Keratinocyte (primary cell): ENCODE results near the gene CYSLTR1. TPM values are rescaled to one million over a fixed set of nuclear protein-coding genes. Genes with fewer than 3 reads are reported as not detected.

Experiments
- DNase-seq: peaks from one replicate; pipeline ENCODE4 v3.0.0-alpha.2; 2011; ENCODE audit warnings: low read depth, missing footprints, low spot score
- FAIRE-seq: peaks from 2 replicates; lab custom pipeline; 2011; peaks lifted over from hg19 to GRCh38; lab: Jason Lieb, UNC
- H2AFZ ChIP-seq: 2 replicates; pipeline ENCODE4 v1.6.0; 2012; ENCODE audit warnings: low read length, control low read depth, inconsistent platforms; ENCODE audit not compliant: control insufficient read depth
- H3K27ac ChIP-seq: 2 replicates; pipeline ENCODE4 v1.5.1; 2011; ENCODE audit warnings: low read length; ENCODE audit not compliant: control insufficient read depth, insufficient read depth
- H3K27me3 ChIP-seq: 3 replicates; pipeline ENCODE4 v1.6.0; 2011; ENCODE audit warnings: low read length; ENCODE audit not compliant: control insufficient read depth, insufficient read depth; ENCODE audit errors: extremely low read depth
- H3K36me3 ChIP-seq, 2 experiments: 2 replicates in 1 of 2; 3 replicates in 1 of 2; pipeline ENCODE4 v1.5.1; 2011; ENCODE audit warnings: low read length in 2 of 2, mild to moderate bottlenecking in 1 of 2; ENCODE audit not compliant: control insufficient read depth in 2 of 2, insufficient read depth in 2 of 2; ENCODE audit errors: extremely low read depth in 1 of 2
- H3K4me1 ChIP-seq: 3 replicates; pipeline ENCODE4 v1.5.1; 2011; ENCODE audit warnings: low read length; ENCODE audit not compliant: control insufficient read depth, insufficient read depth; ENCODE audit errors: extremely low read depth
- H3K4me2 ChIP-seq: 3 replicates; pipeline ENCODE4 v1.6.0; 2011; ENCODE audit warnings: low read depth, low read length; ENCODE audit not compliant: control insufficient read depth, insufficient read depth; ENCODE audit errors: extremely low read depth
- H3K4me3 ChIP-seq, 3 experiments: fragments of 200-600 bp in 1 of 3; sonication (generic) in 1 of 3; 2 replicates in 2 of 3; 3 replicates in 1 of 3; pipeline ENCODE4 v1.5.1; 2011 to 2016; ENCODE audit warnings: low read length in 3 of 3, mild to moderate bottlenecking in 3 of 3, control low read depth in 2 of 3, inconsistent platforms in 1 of 3, low read depth in 1 of 3, mixed read lengths in 1 of 3, mixed run types in 1 of 3, moderate library complexity in 1 of 3; ENCODE audit not compliant: control insufficient read depth in 2 of 3, insufficient read depth in 2 of 3; ENCODE audit errors: extremely low read depth in 1 of 3
- H3K79me2 ChIP-seq: 2 replicates; pipeline ENCODE4 v1.6.0; 2012; ENCODE audit warnings: low read length; ENCODE audit not compliant: control insufficient read depth, insufficient read depth
- H3K9ac ChIP-seq: 3 replicates; pipeline ENCODE4 v1.6.0; 2011; ENCODE audit warnings: low read length; ENCODE audit not compliant: control insufficient read depth, insufficient read depth; ENCODE audit errors: extremely low read depth
- H3K9me1 ChIP-seq: 3 replicates; pipeline ENCODE4 v1.6.0; 2011; ENCODE audit warnings: low read length; ENCODE audit not compliant: control insufficient read depth, insufficient read depth; ENCODE audit errors: extremely low read depth
- H3K9me3 ChIP-seq: 2 replicates; pipeline ENCODE4 v1.5.1; 2012; ENCODE audit warnings: low read depth, low read length; ENCODE audit not compliant: control insufficient read depth
- H4K20me1 ChIP-seq: 3 replicates; pipeline ENCODE4 v1.6.0; 2011; ENCODE audit warnings: low read length; ENCODE audit not compliant: control insufficient read depth, insufficient read depth; ENCODE audit errors: extremely low read depth
- EZH2 ChIP-seq: IDR thresholded peaks from one replicate; pipeline ENCODE4 v1.6.1; 2012; ENCODE audit warnings: inconsistent platforms, mild to moderate bottlenecking, low read length, moderate library complexity
- dilution Hi-C: fragments of 300-500 bp; cut with MboI; formaldehyde crosslinking; loops from one replicate; pipeline ENCODE4 v1.7.0; 2020; ENCODE audit warnings: low sequenced_read_pairs; ENCODE audit not compliant: extremely low pct_ligation_motif_present
- polyA plus RNA-seq, 5 experiments: library from polyadenylated mRNA; depleted of rRNA in 3 of 5; stranded (reverse) in 3 of 5; stranded (forward) in 1 of 5; unstranded in 1 of 5; fragments of >200 nt; gene quantifications; 1 replicate in 1 of 5; 2 replicates in 3 of 5; 3 replicates in 1 of 5; pipeline versions ENCODE4 v1.2.1 to v1.2.3, GENCODE V29; 2011 to 2012; ENCODE audit warnings: missing spikeins in 2 of 5, low read depth in 1 of 5, low replicate concordance in 1 of 5
- TF ChIP-seq, protein P1 (sequence below), 3 experiments: IDR thresholded peaks in 1 of 3; conservative IDR thresholded peaks in 1 of 3; optimal IDR thresholded peaks in 1 of 3; 2 replicates in 2 of 3; 3 replicates in 1 of 3; pipeline versions ENCODE3 to v1.5.1; 2011; ENCODE audit warnings: low read length in 3 of 3, mild to moderate bottlenecking in 3 of 3, moderate library complexity in 2 of 3, control low read depth in 1 of 3, inconsistent platforms in 1 of 3; ENCODE audit not compliant: insufficient read depth in 2 of 3; ENCODE audit errors: extremely low read depth in 1 of 3

The CYSLTR1 gene
- polyA plus RNA-seq, 1 donor (not counting 4 experiments of a cell fraction or from before 2014, with no cell fraction given): not detected

DNA sequence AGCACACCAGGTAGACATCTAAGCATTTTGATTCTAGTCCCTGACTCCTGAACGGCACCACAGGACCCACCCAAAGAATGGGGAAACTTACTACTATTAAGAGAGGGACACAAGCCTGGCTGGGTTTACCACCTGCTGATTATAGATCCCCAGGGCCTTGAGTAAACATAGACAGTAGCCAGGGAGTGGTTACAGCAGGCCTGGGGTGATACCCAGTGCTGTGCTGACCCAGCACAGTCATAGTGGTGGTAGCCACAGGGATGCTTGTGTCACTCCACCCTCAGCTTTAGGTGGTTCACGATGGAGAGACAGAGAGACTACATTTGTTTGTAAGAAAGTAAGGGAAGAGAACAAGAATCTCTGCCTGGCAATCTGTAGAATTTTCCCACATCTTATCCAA, 11.7 kb downstream of the CYSLTR1 start:
- no peak for DNase-seq
- TF ChIP-seq, protein P1, sequence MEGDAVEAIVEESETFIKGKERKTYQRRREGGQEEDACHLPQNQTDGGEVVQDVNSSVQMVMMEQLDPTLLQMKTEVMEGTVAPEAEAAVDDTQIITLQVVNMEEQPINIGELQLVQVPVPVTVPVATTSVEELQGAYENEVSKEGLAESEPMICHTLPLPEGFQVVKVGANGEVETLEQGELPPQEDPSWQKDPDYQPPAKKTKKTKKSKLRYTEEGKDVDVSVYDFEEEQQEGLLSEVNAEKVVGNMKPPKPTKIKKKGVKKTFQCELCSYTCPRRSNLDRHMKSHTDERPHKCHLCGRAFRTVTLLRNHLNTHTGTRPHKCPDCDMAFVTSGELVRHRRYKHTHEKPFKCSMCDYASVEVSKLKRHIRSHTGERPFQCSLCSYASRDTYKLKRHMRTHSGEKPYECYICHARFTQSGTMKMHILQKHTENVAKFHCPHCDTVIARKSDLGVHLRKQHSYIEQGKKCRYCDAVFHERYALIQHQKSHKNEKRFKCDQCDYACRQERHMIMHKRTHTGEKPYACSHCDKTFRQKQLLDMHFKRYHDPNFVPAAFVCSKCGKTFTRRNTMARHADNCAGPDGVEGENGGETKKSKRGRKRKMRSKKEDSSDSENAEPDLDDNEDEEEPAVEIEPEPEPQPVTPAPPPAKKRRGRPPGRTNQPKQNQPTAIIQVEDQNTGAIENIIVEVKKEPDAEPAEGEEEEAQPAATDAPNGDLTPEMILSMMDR (optimal IDR thresholded peaks at IDR 0.05 in 1 of 3, IDR thresholded peaks at IDR 0.05 in 1 of 3, conservative IDR thresholded peaks at IDR 0.05 in 1 of 3; ENCODE audit: extremely low read depth in 1 of 3, insufficient read depth in 2 of 3, low read length in 3 of 3): no peak
- TF ChIP-seq EZH2: no peak
- Histone ChIP-seq H3K9me3 (no peaks in the 10 kb centered on the region), H3K36me3 (no peaks in the 10 kb centered on the region), H3K4me1 (peaks cover 2% of the 10 kb centered on the region), H3K79me2 (no peaks in the 10 kb centered on the region), H3K27ac (no peak overlapping the region), H2AFZ (no peak overlapping the region), H3K9ac (no peak overlapping the region), H3K9me1 (no peaks in the 10 kb centered on the region), H4K20me1 (no peaks in the 10 kb centered on the region), H3K4me3 (no peak overlapping the region), H3K4me2 (no peak overlapping the region), H3K27me3 (no peaks in the 10 kb centered on the region)
- dilution Hi-C loops: no loop called here
- no peak for FAIRE-seq

DNA sequence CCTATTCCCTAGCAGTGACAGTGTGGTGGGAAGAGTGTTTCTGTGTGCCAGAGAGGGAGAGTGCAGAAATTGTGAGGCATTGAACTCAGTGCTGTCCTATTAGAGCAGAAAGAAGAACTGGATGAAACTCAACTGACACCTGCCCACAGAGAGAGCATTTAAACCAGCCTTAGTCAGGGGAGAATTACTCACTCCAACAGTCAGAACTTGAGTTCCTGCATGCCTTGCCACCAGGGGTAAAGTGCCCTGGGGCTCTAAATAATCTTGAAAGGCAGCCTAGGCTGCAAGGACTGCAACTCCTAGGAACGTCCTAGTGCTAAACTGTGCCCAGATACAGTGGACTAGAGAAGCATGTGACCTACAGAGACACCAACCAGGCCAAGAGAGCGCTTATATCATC, 12.8 kb downstream of the CYSLTR1 start:
- FAIRE-seq: no peak
- Histone ChIP-seq H3K9ac (no peak overlapping the region), H3K27me3 (no peaks in the 10 kb centered on the region), H3K4me1 (peaks cover 2% of the 10 kb centered on the region), H4K20me1 (no peaks in the 10 kb centered on the region), H2AFZ (no peak overlapping the region), H3K27ac (no peak overlapping the region), H3K4me3 (no peak overlapping the region), H3K9me1 (no peaks in the 10 kb centered on the region), H3K4me2 (no peak overlapping the region), H3K36me3 (no peaks in the 10 kb centered on the region), H3K79me2 (no peaks in the 10 kb centered on the region), H3K9me3 (no peaks in the 10 kb centered on the region)
- DNase-seq: peak; percentile 2
- dilution Hi-C loops: no loop called here
- TF ChIP-seq EZH2: no peak
- TF ChIP-seq, protein P1 (optimal IDR thresholded peaks at IDR 0.05 in 1 of 3, IDR thresholded peaks at IDR 0.05 in 1 of 3, conservative IDR thresholded peaks at IDR 0.05 in 1 of 3; ENCODE audit: extremely low read depth in 1 of 3, insufficient read depth in 2 of 3, low read length in 3 of 3): no peak
